CD8-positive, alpha-beta memory T cell (primary cell): ENCODE measurements around the gene ASB6. TPM values are rescaled to one million over a fixed set of nuclear protein-coding genes. Genes with fewer than 3 reads are reported as not detected.

ENCODE experiments used
- CTCF ChIA-PET: fragments of 350-600 bp; sonication (Branson Sonifier 250); formaldehyde crosslinking; loops from one replicate; lab custom pipeline; 2021; ENCODE audit warnings: antibody characterized with exemption; lab: Charles Lee
- POLR2A ChIA-PET: fragments of 350-600 bp; sonication (Branson Sonifier 250); formaldehyde crosslinking; loops from one replicate; lab custom pipeline; 2021; ENCODE audit warnings: antibody characterized with exemption; lab: Charles Lee
- DNase-seq, 5 donors: peaks; one replicate each; pipeline versions ENCODE4 v3.0.0 to v3.0.0-alpha.2; 2020 to 2022; ENCODE audit warnings: mixed read lengths in 1 of 5
- H3K27ac ChIP-seq: one replicate; pipeline ENCODE4 v1.7.0; 2013; ENCODE audit warnings: low read depth, mild to moderate bottlenecking, low read length, moderate library complexity
- H3K27me3 ChIP-seq: 2 replicates; pipeline ENCODE4 v1.7.0; 2013; ENCODE audit warnings: low read length, mild to moderate bottlenecking; ENCODE audit not compliant: insufficient read depth, poor library complexity, severe bottlenecking
- H3K36me3 ChIP-seq: 2 replicates; pipeline ENCODE4 v1.7.0; 2013; ENCODE audit warnings: mild to moderate bottlenecking, low read length, moderate library complexity; ENCODE audit not compliant: insufficient read depth
- H3K4me1 ChIP-seq: 2 replicates; pipeline ENCODE4 v1.7.0; 2013; ENCODE audit warnings: mild to moderate bottlenecking, low read length, moderate library complexity; ENCODE audit not compliant: insufficient read depth
- H3K4me3 ChIP-seq: 2 replicates; pipeline ENCODE4 v1.7.0; 2013; ENCODE audit warnings: mild to moderate bottlenecking, low read length
- H3K9me3 ChIP-seq: 2 replicates; pipeline ENCODE4 v1.7.0; 2013; ENCODE audit warnings: mild to moderate bottlenecking, low read length
- H3K27ac Mint-ChIP-seq, 8 donors: one replicate each; pipeline ENCODE4 v1.8.0; 2020 to 2021; ENCODE audit warnings: mixed read lengths in 8 of 8, mild to moderate bottlenecking in 6 of 8, inconsistent platforms in 3 of 8, moderate library complexity in 3 of 8
- H3K27me3 Mint-ChIP-seq, 2 donors: one replicate each; pipeline ENCODE4 v1.8.0; 2020 to 2021; ENCODE audit warnings: mixed read lengths in 2 of 2, mild to moderate bottlenecking in 1 of 2, moderate library complexity in 1 of 2
- H3K36me3 Mint-ChIP-seq, 3 donors: one replicate each; pipeline ENCODE4 v1.8.0; 2020 to 2021; ENCODE audit warnings: mixed read lengths in 3 of 3, inconsistent platforms in 1 of 3, mild to moderate bottlenecking in 1 of 3
- H3K4me1 Mint-ChIP-seq, 3 donors: one replicate each; pipeline ENCODE4 v1.8.0; 2020 to 2021; ENCODE audit warnings: mixed read lengths in 3 of 3, inconsistent platforms in 1 of 3, mild to moderate bottlenecking in 1 of 3
- H3K4me3 Mint-ChIP-seq, 7 donors: one replicate each; pipeline ENCODE4 v1.8.0; 2020 to 2021; ENCODE audit warnings: mixed read lengths in 7 of 7, mild to moderate bottlenecking in 6 of 7, moderate library complexity in 4 of 7, inconsistent platforms in 2 of 7
- H3K9me3 Mint-ChIP-seq, 5 donors: one replicate each; pipeline ENCODE4 v1.8.0; 2020 to 2022; ENCODE audit warnings: mixed read lengths in 5 of 5, mild to moderate bottlenecking in 3 of 5, moderate library complexity in 2 of 5, inconsistent platforms in 1 of 5
- polyA plus RNA-seq: library from polyadenylated mRNA; unstranded; fragments of 300-500 nt; fragmentation: Illumina TruSeq; gene quantifications from one replicate; pipeline ENCODE4 v1.2.3, GENCODE V29; 2021
- total RNA-seq, 2 experiments: library from RNA; stranded (reverse); gene quantifications; one replicate each; pipeline ENCODE4 v1.2.3, GENCODE V29; 2021

The ASB6 gene
- total and polyA plus RNA-seq, 3 experiments from 2014 or later = 28.0 to 31.0 (median 28.3) TPM

DNA sequence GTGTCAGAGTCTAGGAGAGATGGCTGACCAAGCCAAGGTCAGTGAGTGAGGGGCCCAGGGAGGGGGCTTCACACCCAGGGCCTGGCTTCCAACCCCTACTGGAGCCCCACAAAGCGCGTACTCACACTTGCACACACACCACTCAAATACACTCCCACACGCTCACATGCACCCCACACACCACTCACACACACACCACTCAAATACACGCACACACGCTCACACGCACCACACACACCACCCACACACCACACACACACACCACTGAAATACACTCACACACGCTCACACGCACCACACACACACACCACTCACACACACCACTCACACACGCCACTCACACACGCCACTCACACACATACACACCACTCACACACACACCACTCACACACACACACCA, 5.7 kb upstream of the ASB6 start:
- ChIA-PET POLR2A (no interaction called here), CTCF (no interaction called here)
- Histone ChIP-seq H3K4me1 (no peaks in the 10 kb centered on the region), H3K36me3 (no peaks in the 10 kb centered on the region), H3K27ac (no peak overlapping the region), H3K27me3 (no peaks in the 10 kb centered on the region), H3K4me3 (no peak overlapping the region), H3K9me3 (no peaks in the 10 kb centered on the region)
- H3K36me3 Mint-ChIP-seq = no peaks in the 10 kb centered on the region
- H3K4me1 Mint-ChIP-seq = no peaks in the 10 kb centered on the region
- H3K9me3 Mint-ChIP-seq = no peaks in the 10 kb centered on the region
- peak overlapping the region in 2 of 8 donors; percentile 28 to 71 for H3K27ac Mint-ChIP-seq
- H3K27me3 Mint-ChIP-seq = no peaks in the 10 kb centered on the region
- H3K4me3 Mint-ChIP-seq = no peak overlapping the region
- no peak for DNase-seq

DNA sequence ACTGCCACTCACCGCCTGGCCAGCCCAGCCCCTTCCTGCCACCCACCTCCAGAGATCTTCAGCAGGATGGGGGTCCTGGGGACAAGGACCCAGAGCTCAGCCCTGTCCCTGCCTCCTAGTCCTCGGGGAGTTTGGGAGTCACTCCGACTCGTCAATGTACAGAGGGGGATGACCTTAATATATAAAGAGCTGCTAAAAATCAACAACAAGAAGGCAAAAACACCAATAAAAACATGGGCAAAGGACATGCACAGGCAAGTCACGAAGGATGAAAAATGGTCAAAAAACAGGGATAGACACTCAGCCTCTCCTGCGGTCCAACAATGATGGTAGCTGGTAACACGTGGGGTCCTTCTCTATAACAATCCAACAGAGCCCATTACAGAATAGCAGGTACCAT, 4.7 kb upstream of the ASB6 start:
- no peaks in the 10 kb centered on the region for H3K9me3 Mint-ChIP-seq
- H3K4me1 Mint-ChIP-seq = peaks cover 0 to 4% (median 0%) of the 10 kb centered on the region in 3 donors
- Histone ChIP-seq H3K4me3 (no peak overlapping the region), H3K4me1 (no peaks in the 10 kb centered on the region), H3K27ac (no peak overlapping the region), H3K27me3 (no peaks in the 10 kb centered on the region), H3K9me3 (no peaks in the 10 kb centered on the region), H3K36me3 (no peaks in the 10 kb centered on the region)
- peak overlapping the region in 1 of 7 donors; percentile 62 for H3K4me3 Mint-ChIP-seq
- H3K27ac Mint-ChIP-seq = peak overlapping the region in 1 of 8 donors; percentile 11
- peaks cover 0 to 3% of the 10 kb centered on the region in 2 donors for H3K27me3 Mint-ChIP-seq
- POLR2A ChIA-PET = no interaction called here
- H3K36me3 Mint-ChIP-seq = peaks cover 0 to 3% (median 0%) of the 10 kb centered on the region in 3 donors
- CTCF ChIA-PET = interaction anchor here (1.3 kb wide), 1 partner anchor 9 kb away, joined by 3 read pairs; no protein-coding TSS in a partner anchor
- DNase-seq = no peak

DNA sequence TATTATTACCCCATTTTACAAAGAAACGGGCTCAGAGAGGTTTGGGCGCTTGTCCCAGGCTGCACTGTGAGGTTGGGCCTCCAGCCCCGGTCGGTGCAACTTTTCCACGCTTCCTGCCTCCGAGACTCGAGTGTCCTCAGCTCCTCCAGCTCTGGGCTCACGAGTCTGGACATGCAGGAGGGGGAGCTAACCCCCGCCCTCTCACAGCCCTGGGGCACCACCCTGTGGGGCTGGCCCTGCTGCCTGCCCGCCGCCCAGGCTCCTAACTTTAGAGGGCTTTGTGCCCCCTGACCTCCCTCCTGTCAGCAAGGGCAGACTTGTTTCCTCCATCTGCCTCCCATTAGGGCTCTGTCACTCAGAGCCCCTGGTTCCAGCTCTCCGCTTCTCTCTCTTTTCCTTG, 4.3 kb upstream of the ASB6 start:
- CTCF ChIA-PET = interaction anchor here (1.3 kb wide), 1 partner anchor 10 kb away, joined by 3 read pairs; no protein-coding TSS in a partner anchor
- Histone ChIP-seq H3K27ac (no peak overlapping the region), H3K27me3 (no peaks in the 10 kb centered on the region), H3K4me3 (no peak overlapping the region), H3K4me1 (peaks cover 1% of the 10 kb centered on the region), H3K9me3 (no peaks in the 10 kb centered on the region), H3K36me3 (no peaks in the 10 kb centered on the region)
- peak overlapping the region in 1 of 7 donors; percentile 62 for H3K4me3 Mint-ChIP-seq
- H3K27me3 Mint-ChIP-seq = peaks cover 0 to 3% of the 10 kb centered on the region in 2 donors
- DNase-seq = no peak
- H3K4me1 Mint-ChIP-seq = peaks cover 2 to 8% (median 3%) of the 10 kb centered on the region in 3 donors
- H3K9me3 Mint-ChIP-seq = no peaks in the 10 kb centered on the region
- POLR2A ChIA-PET = no interaction called here
- H3K27ac Mint-ChIP-seq = peak overlapping the region in 1 of 8 donors; percentile 11
- H3K36me3 Mint-ChIP-seq = peaks cover 0 to 4% (median 0%) of the 10 kb centered on the region in 3 donors

DNA sequence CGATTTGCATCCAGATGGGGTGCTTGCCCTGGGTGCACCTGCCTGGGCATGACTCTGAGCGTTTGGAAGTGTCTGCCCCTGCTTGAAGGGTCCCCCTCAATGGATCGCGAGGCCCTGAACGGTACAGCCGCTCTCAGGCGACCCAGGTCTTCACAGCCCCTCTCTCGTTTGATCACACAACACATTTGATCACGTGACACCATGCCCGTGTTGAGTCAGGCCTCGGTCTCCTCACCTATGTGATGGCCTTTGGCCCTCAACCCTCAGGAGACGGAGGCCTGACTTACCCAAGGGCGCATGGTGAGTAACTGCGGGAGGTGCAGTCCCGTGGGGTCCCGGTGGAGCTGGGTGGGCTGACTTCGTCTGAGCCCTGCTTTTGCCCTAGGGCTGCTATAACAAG, 3.0 kb upstream of the ASB6 start:
- H3K4me3 Mint-ChIP-seq = peak overlapping the region in 2 of 7 donors; percentile 19 to 47

DNA sequence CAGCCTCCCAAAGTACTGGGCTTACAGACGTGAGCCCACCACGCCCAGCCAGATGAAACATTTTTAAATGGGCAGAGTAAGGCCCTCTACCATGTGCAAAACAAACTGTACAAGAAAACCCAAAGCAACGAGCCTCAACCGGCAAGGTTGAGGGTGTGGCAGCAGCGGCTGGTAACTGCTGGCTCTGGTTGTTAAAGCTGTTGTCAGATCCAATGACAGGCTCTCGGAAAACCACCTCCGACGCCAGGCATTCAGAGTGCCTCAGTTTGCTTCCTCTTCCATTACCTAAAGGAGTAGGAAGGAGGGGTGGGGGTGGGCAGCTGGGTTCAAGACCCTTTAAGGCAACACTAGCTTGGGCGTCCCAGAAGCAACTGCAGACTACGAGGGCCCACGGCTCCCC, 2.4 kb upstream of the ASB6 start:
- H3K36me3 Mint-ChIP-seq = peaks cover 0 to 13% (median 0%) of the 10 kb centered on the region in 3 donors
- Histone ChIP-seq H3K27me3 (no peaks in the 10 kb centered on the region), H3K4me1 (peaks cover 15% of the 10 kb centered on the region), H3K4me3 (no peak overlapping the region), H3K27ac (no peak overlapping the region), H3K36me3 (peaks cover 2% of the 10 kb centered on the region), H3K9me3 (no peaks in the 10 kb centered on the region)
- peak overlapping the region in 2 of 7 donors; percentile 8 to 36 for H3K4me3 Mint-ChIP-seq
- ChIA-PET CTCF (interaction anchor here (8.8 kb wide), 1 partner anchor 18 kb away, joined by 75 read pairs; the partner anchor contains the start of gene NTMT1), POLR2A (no interaction called here)
- H3K9me3 Mint-ChIP-seq = no peaks in the 10 kb centered on the region
- H3K27me3 Mint-ChIP-seq = peaks cover 0 to 3% of the 10 kb centered on the region in 2 donors
- H3K27ac Mint-ChIP-seq = no peak overlapping the region
- H3K4me1 Mint-ChIP-seq = peaks cover 12 to 25% (median 17%) of the 10 kb centered on the region in 3 donors
- DNase-seq = no peak

More for the DNA sequence above, 3.0 kb upstream of the ASB6 start:
- H3K9me3 Mint-ChIP-seq = no peaks in the 10 kb centered on the region
- no peaks in the 10 kb centered on the region for H3K27me3 ChIP-seq
- peaks cover 0 to 9% (median 0%) of the 10 kb centered on the region in 3 donors for H3K36me3 Mint-ChIP-seq
- no peaks in the 10 kb centered on the region for H3K36me3 ChIP-seq
- H3K27me3 Mint-ChIP-seq = peaks cover 0 to 3% of the 10 kb centered on the region in 2 donors
- peaks cover 15% of the 10 kb centered on the region for H3K4me1 ChIP-seq
- peaks cover 10 to 21% (median 15%) of the 10 kb centered on the region in 3 donors for H3K4me1 Mint-ChIP-seq
- peak overlapping the region in 1 of 8 donors; percentile 80 for H3K27ac Mint-ChIP-seq
- no peak overlapping the region for H3K27ac ChIP-seq
- H3K9me3 ChIP-seq = no peaks in the 10 kb centered on the region
- POLR2A ChIA-PET = no interaction called here
- DNase-seq = no peak
- CTCF ChIA-PET = interaction anchor here (8.8 kb wide), 1 partner anchor 18 kb away, joined by 75 read pairs; the partner anchor contains the start of gene NTMT1
- H3K4me3 ChIP-seq = no peak overlapping the region

DNA sequence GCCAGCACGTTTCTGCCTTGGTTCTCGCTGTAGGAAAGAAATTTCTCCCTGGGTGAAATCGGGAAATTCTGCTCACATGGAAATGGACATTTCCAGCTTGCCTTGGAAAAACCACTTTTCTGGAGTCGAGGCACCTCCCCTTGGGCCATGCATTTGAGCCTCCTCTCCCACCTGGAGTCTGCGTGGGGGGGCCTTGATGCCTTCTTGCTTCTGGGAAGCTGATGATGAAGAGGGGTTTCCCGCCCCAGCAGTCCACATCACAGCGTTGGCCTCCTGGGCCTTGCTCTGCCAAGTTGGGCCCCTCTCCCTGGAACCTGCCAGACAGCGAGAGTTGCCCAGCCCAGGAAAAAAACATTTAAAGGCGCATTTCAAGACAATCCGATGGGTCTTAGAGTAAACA, 1.8 kb upstream of the ASB6 start:
- Mint-ChIP-seq H3K9me3 (no peaks in the 10 kb centered on the region), H3K36me3 (peaks cover 0 to 15% (median 0%) of the 10 kb centered on the region in 3 donors), H3K4me3 (peak overlapping the region in 5 of 7 donors; percentile 59 to 88 (median 84)), H3K27ac (peak overlapping the region in 1 of 8 donors; percentile 71), H3K27me3 (peaks cover 0 to 3% of the 10 kb centered on the region in 2 donors), H3K4me1 (peaks cover 12 to 26% (median 17%) of the 10 kb centered on the region in 3 donors)
- peaks cover 9% of the 10 kb centered on the region for H3K36me3 ChIP-seq
- no peak for DNase-seq
- H3K9me3 ChIP-seq = no peaks in the 10 kb centered on the region
- H3K27ac ChIP-seq = no peak overlapping the region
- H3K4me1 ChIP-seq = peaks cover 15% of the 10 kb centered on the region
- CTCF ChIA-PET = interaction anchor here (1.1 to 8.8 kb wide), 5 partner anchors 17 to 469 kb away, joined by 3 to 75 read pairs (median 4); partner anchors contain the start of genes C9orf50 and NTMT1
- H3K27me3 ChIP-seq = no peaks in the 10 kb centered on the region
- no peak overlapping the region for H3K4me3 ChIP-seq
- POLR2A ChIA-PET = interaction anchor here (0.6 kb wide), 1 partner anchor 456 kb away, joined by 11 read pairs; no protein-coding TSS in a partner anchor

DNA sequence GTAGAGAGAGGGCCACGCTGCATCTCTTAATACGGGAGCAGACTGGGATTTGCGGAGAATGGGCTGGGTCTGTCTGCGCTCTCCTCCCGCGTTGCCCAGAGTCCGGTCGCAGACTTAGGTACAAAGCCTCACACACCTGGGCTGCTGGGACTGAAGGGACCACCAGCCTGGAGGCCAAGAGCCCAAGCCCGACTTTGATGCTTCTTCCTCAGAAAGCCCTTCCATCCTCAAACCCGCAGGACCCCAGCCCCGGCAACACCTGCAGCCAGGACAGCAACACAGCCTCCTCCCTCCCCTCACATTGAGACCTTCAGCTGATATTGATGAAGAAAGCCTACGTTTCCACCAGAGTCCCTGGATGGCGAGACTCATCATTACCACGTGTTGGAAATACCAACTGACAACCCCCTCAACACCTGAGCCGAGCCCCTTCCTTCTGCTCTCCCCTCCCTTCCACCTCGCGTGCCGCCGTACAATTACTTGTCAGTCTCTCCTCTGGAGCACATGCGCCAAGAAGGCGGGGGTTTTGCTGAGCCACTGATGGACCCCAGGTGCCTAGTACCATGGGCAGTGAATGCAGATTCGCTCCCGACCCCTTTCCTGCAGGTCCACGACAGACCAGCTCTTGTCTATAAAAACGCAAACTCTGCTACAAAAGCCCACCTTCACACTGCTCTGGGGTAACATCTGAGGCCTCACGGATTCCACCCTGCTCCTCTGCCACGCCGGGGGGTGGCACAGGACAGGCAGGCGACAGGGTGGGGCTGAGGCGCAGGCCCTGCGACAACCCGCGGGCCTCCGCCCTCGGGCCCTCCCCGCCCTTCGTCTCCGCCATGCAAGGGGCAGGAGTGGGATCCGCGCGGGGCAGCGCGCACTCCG, 841 bp downstream of the ASB6 start:
- Histone ChIP-seq H3K27me3 (no peaks in the 10 kb centered on the region), H3K27ac (peak overlapping the region; percentile 90), H3K9me3 (no peaks in the 10 kb centered on the region), H3K36me3 (peaks cover 24% of the 10 kb centered on the region), H3K4me1 (peaks cover 15% of the 10 kb centered on the region), H3K4me3 (peak overlapping the region; percentile 95)
- Mint-ChIP-seq H3K27ac (peak overlapping the region; percentile 70 to 96 (median 87)), H3K36me3 (peaks cover 0 to 36% (median 0%) of the 10 kb centered on the region in 3 donors), H3K27me3 (peaks cover 0 to 3% of the 10 kb centered on the region in 2 donors), H3K4me3 (peak overlapping the region; percentile 79 to 91 (median 84)), H3K4me1 (peaks cover 15 to 34% (median 24%) of the 10 kb centered on the region in 3 donors), H3K9me3 (no peaks in the 10 kb centered on the region)
- DNase-seq = no peak
- ChIA-PET POLR2A (interaction anchor here (1.0 to 1.2 kb wide), 2 partner anchors 14 to 15 kb away, joined by 3 read pairs; partner anchors contain the start of gene NTMT1), CTCF (interaction anchor here (0.9 to 8.8 kb wide), 6 partner anchors 14 to 510 kb away, joined by 3 to 75 read pairs (median 5); partner anchors contain the start of genes IER5L and NTMT1)
